ENCODE results near the gene CDK14. TPM values are rescaled to one million over a fixed set of nuclear protein-coding genes. Genes with fewer than 3 reads are reported as not detected.

Gene CDK14
- total RNA-seq, 4 donors from 2014 or later = 3.5 to 5.1 (median 3.9) TPM

- DNase-seq (ENCODE audit: low spot score in 2 of 2) = no peak
- H3K36me3 ChIP-seq = no peaks in the 10 kb centered on the region
- TF ChIP-seq CTCF (IDR thresholded peaks at IDR 0.05) = no peak
- TF ChIP-seq POLR2A (IDR thresholded peaks at IDR 0.05) = no peak
- TF ChIP-seq POLR2AphosphoS5 (IDR thresholded peaks at IDR 0.05) = no peak
- no peak for TF ChIP-seq EP300 (IDR thresholded peaks at IDR 0.05)
- H3K9me3 ChIP-seq = no peaks in the 10 kb centered on the region
- peaks cover 8% of the 10 kb centered on the region for H3K4me1 ChIP-seq
- H3K27ac ChIP-seq = no peak overlapping the region
- H3K27me3 ChIP-seq = no peaks in the 10 kb centered on the region
- 95% methylated on average over 6 of the region's 6 CpGs for WGBS
- no peak overlapping the region for H3K4me3 ChIP-seq
These were observed 162.9 kb downstream of the CDK14 start for GRCh38 chr7:90758933-90759562.

GRCh38 chr7:90759710-90760109 lies 163.6 kb downstream of the CDK14 start:
- Histone ChIP-seq H3K9me3 (no peaks in the 10 kb centered on the region), H3K27ac (no peak overlapping the region), H3K4me3 (no peak overlapping the region), H3K4me1 (peaks cover 8% of the 10 kb centered on the region), H3K36me3 (no peaks in the 10 kb centered on the region), H3K27me3 (no peaks in the 10 kb centered on the region)
- TF ChIP-seq EP300 (IDR thresholded peaks at IDR 0.05) (no peak), POLR2AphosphoS5 (IDR thresholded peaks at IDR 0.05) (no peak), POLR2A (IDR thresholded peaks at IDR 0.05) (no peak), CTCF (IDR thresholded peaks at IDR 0.05) (no peak)
- no peak for DNase-seq (ENCODE audit: low spot score in 2 of 2)

GRCh38 chr7:90760892-90761291 lies 164.8 kb downstream of the CDK14 start:
- DNase-seq (ENCODE audit: low spot score in 2 of 2) = no peak
- Histone ChIP-seq H3K4me1 (peaks cover 8% of the 10 kb centered on the region), H3K9me3 (no peaks in the 10 kb centered on the region), H3K27ac (no peak overlapping the region), H3K4me3 (no peak overlapping the region), H3K27me3 (no peaks in the 10 kb centered on the region), H3K36me3 (no peaks in the 10 kb centered on the region)
- no peak for TF ChIP-seq CTCF (IDR thresholded peaks at IDR 0.05)
- no peak for TF ChIP-seq POLR2A (IDR thresholded peaks at IDR 0.05)
- TF ChIP-seq EP300 (IDR thresholded peaks at IDR 0.05) = no peak
- TF ChIP-seq POLR2AphosphoS5 (IDR thresholded peaks at IDR 0.05) = no peak
- WGBS = 62% methylated on average over 3 of the region's 3 CpGs

- TF ChIP-seq CTCF (IDR thresholded peaks at IDR 0.05) = no peak
- TF ChIP-seq EP300 (IDR thresholded peaks at IDR 0.05) = no peak
- no peak for TF ChIP-seq POLR2AphosphoS5 (IDR thresholded peaks at IDR 0.05)
- no peak for TF ChIP-seq POLR2A (IDR thresholded peaks at IDR 0.05)
- Histone ChIP-seq H3K9me3 (no peaks in the 10 kb centered on the region), H3K27ac (no peak overlapping the region), H3K27me3 (no peaks in the 10 kb centered on the region), H3K4me1 (peaks cover 8% of the 10 kb centered on the region), H3K4me3 (no peak overlapping the region), H3K36me3 (no peaks in the 10 kb centered on the region)
- WGBS = 87% methylated on average over 1 of the region's 1 CpG
- DNase-seq (ENCODE audit: low spot score in 2 of 2) = no peak
These were observed 165.5 kb downstream of the CDK14 start for GRCh38 chr7:90761584-90761983.

- TF ChIP-seq POLR2A (IDR thresholded peaks at IDR 0.05) (no peak), POLR2AphosphoS5 (IDR thresholded peaks at IDR 0.05) (no peak), CTCF (IDR thresholded peaks at IDR 0.05) (no peak), EP300 (IDR thresholded peaks at IDR 0.05) (no peak)
- Histone ChIP-seq H3K27ac (no peak overlapping the region), H3K9me3 (no peaks in the 10 kb centered on the region), H3K36me3 (no peaks in the 10 kb centered on the region), H3K27me3 (no peaks in the 10 kb centered on the region), H3K4me3 (no peak overlapping the region), H3K4me1 (peaks cover 8% of the 10 kb centered on the region)
- no peak for DNase-seq (ENCODE audit: low spot score in 2 of 2)
- WGBS = 81% methylated on average over 6 of the region's 6 CpGs
These were observed 167.0 kb downstream of the CDK14 start for GRCh38 chr7:90763108-90763507.
